ENCODE measurements around the gene CHRNA10. TPM values are rescaled to one million over a fixed set of nuclear protein-coding genes. Genes with fewer than 3 reads are reported as not detected.
A peak's percentile ranks its signal among the peaks of the same experiment; 100 is the strongest.
"Not testable (repeated sequence)": the region's sequence is repeated elsewhere in the genome, so short reads cannot be mapped to it uniquely, and the experiment has no call there.

Gene CHRNA10
- total RNA-seq, 2 experiments from 2014 or later, result 2.4 to 3.2 TPM

- H3K4me1 Mint-ChIP-seq; H3K4me3 Mint-ChIP-seq; ATAC-seq (ENCODE audit: low read depth): not testable (repeated sequence)
These were observed 13.9 kb downstream of the CHRNA10 start for GRCh38 chr11:3657331-3657730.

GRCh38 chr11:3655547-3655946 is 15.6 kb downstream of the CHRNA10 start:
- peaks cover 24% of the 10 kb centered on the region for H3K27me3 Mint-ChIP-seq
- no peak for DNase-seq
- H3K27ac Mint-ChIP-seq, result no peak overlapping the region
- no peak overlapping the region for H3K4me3 Mint-ChIP-seq
- H3K9me3 Mint-ChIP-seq, result no peaks in the 10 kb centered on the region
- no peak for ATAC-seq (ENCODE audit: low read depth)
- POLR2A ChIA-PET, result no interaction called here
- peaks cover under 1% of the 10 kb centered on the region for H3K4me1 Mint-ChIP-seq
- H3K36me3 Mint-ChIP-seq, result no peaks in the 10 kb centered on the region

More at GRCh38 chr11:3657331-3657730, 13.9 kb downstream of the CHRNA10 start:
- H3K9me3 Mint-ChIP-seq, DNase-seq, H3K27ac Mint-ChIP-seq, H3K36me3 Mint-ChIP-seq: not testable (repeated sequence)
- peaks cover 16% of the 10 kb centered on the region for H3K27me3 Mint-ChIP-seq
- POLR2A ChIA-PET, result interaction anchor here (1.0 kb wide), 1 partner anchor 140 kb away, joined by 4 read pairs; the partner anchor contains the start of gene NUP98

GRCh38 chr11:3652514-3652913 is 18.7 kb downstream of the CHRNA10 start:
- POLR2A ChIA-PET; H3K36me3 Mint-ChIP-seq; DNase-seq; H3K9me3 Mint-ChIP-seq; H3K4me1 Mint-ChIP-seq; ATAC-seq (ENCODE audit: low read depth); H3K4me3 Mint-ChIP-seq; H3K27ac Mint-ChIP-seq: not testable (repeated sequence)
- H3K27me3 Mint-ChIP-seq, result peaks cover 30% of the 10 kb centered on the region

- POLR2A ChIA-PET; H3K9me3 Mint-ChIP-seq; ATAC-seq (ENCODE audit: low read depth); DNase-seq; H3K27ac Mint-ChIP-seq; H3K4me1 Mint-ChIP-seq; H3K4me3 Mint-ChIP-seq; H3K36me3 Mint-ChIP-seq: not testable (repeated sequence)
- H3K27me3 Mint-ChIP-seq, result peaks cover 28% of the 10 kb centered on the region
These were observed 21.8 kb downstream of the CHRNA10 start for GRCh38 chr11:3649374-3649773.

GRCh38 chr11:3648843-3649242 is 22.3 kb downstream of the CHRNA10 start:
- peaks cover 31% of the 10 kb centered on the region for H3K27me3 Mint-ChIP-seq
- POLR2A ChIA-PET; ATAC-seq (ENCODE audit: low read depth); DNase-seq; H3K4me3 Mint-ChIP-seq; H3K9me3 Mint-ChIP-seq; H3K4me1 Mint-ChIP-seq; H3K36me3 Mint-ChIP-seq; H3K27ac Mint-ChIP-seq: not testable (repeated sequence)

GRCh38 chr11:3645552-3645951 is 25.6 kb downstream of the CHRNA10 start:
- H3K4me1 Mint-ChIP-seq, result peaks cover 4% of the 10 kb centered on the region
- ATAC-seq (ENCODE audit: low read depth) (no peak), DNase-seq (no peak)
- POLR2A ChIA-PET, result no interaction called here
- no peaks in the 10 kb centered on the region for H3K36me3 Mint-ChIP-seq
- H3K27ac Mint-ChIP-seq, result no peak overlapping the region
- no peaks in the 10 kb centered on the region for H3K9me3 Mint-ChIP-seq
- peaks cover 43% of the 10 kb centered on the region for H3K27me3 Mint-ChIP-seq
- no peak overlapping the region for H3K4me3 Mint-ChIP-seq

GRCh38 chr11:3644817-3645235 is 26.4 kb downstream of the CHRNA10 start, which contains the start of gene ART1:
Gene ART1, plus strand, starts transcription at chr11:3645128. Its CDS starts 14,086 bp downstream, at chr11:3659214.
- Mint-ChIP-seq H3K27ac (no peak within 1 kb of the TSS), H3K27me3 (peaks cover 40% of the 10 kb centered on the region), H3K4me1 (peaks cover 4% of the 10 kb centered on the region), H3K9me3 (no peaks in the 10 kb centered on the region), H3K36me3 (no peaks in the 10 kb centered on the region), H3K4me3 (no peak within 1 kb of the TSS)
- DNase-seq (no peak), ATAC-seq (ENCODE audit: low read depth) (no peak)
- POLR2A ChIA-PET, result no interaction called here

- H3K4me1 Mint-ChIP-seq; H3K36me3 Mint-ChIP-seq; POLR2A ChIA-PET; H3K4me3 Mint-ChIP-seq; H3K27ac Mint-ChIP-seq; DNase-seq; H3K9me3 Mint-ChIP-seq; ATAC-seq (ENCODE audit: low read depth): not testable (repeated sequence)
- peaks cover 32% of the 10 kb centered on the region for H3K27me3 Mint-ChIP-seq
These were observed 28.1 kb downstream of the CHRNA10 start for GRCh38 chr11:3643102-3643546.

- peaks cover 4% of the 10 kb centered on the region for H3K4me1 Mint-ChIP-seq
- no peaks in the 10 kb centered on the region for H3K36me3 Mint-ChIP-seq
- H3K27me3 Mint-ChIP-seq, result peaks cover 32% of the 10 kb centered on the region
- DNase-seq (peak; percentile 71), ATAC-seq (ENCODE audit: low read depth) (peak; percentile 83)
- H3K9me3 Mint-ChIP-seq, result no peaks in the 10 kb centered on the region
- peak overlapping the region; percentile 67 for H3K4me3 Mint-ChIP-seq
- H3K27ac Mint-ChIP-seq, result no peak overlapping the region
- POLR2A ChIA-PET, result no interaction called here
These were observed 28.9 kb downstream of the CHRNA10 start for GRCh38 chr11:3642071-3642951.

- POLR2A ChIA-PET, result no interaction called here
These were observed 29.5 kb downstream of the CHRNA10 start, which contains the start of gene ART5 for GRCh38 chr11:3641701-3642070. Gene ART5, minus strand, starts transcription at chr11:3641992. Its CDS starts 130 bp downstream, at chr11:3641862.

GRCh38 chr11:3641191-3641590 is 30.0 kb downstream of the CHRNA10 start:
- peaks cover 4% of the 10 kb centered on the region for H3K4me1 Mint-ChIP-seq
- no peaks in the 10 kb centered on the region for H3K9me3 Mint-ChIP-seq
- H3K27me3 Mint-ChIP-seq, result peaks cover 29% of the 10 kb centered on the region
- no peak for DNase-seq
- POLR2A ChIA-PET, result no interaction called here
- no peaks in the 10 kb centered on the region for H3K36me3 Mint-ChIP-seq
- H3K4me3 Mint-ChIP-seq, result peak overlapping the region; percentile 34
- H3K27ac Mint-ChIP-seq, result no peak overlapping the region
- no peak for ATAC-seq (ENCODE audit: low read depth)

More at GRCh38 chr11:3641701-3642070, 29.5 kb downstream of the CHRNA10 start, which contains the start of gene ART5:
- DNase-seq, result no peak
- Mint-ChIP-seq H3K4me3 (peak within 1 kb of the TSS; percentile 67), H3K27ac (no peak within 1 kb of the TSS), H3K36me3 (no peaks in the 10 kb centered on the region), H3K27me3 (peaks cover 29% of the 10 kb centered on the region), H3K9me3 (no peaks in the 10 kb centered on the region), H3K4me1 (peaks cover 4% of the 10 kb centered on the region)
- ATAC-seq (ENCODE audit: low read depth), result no peak

GRCh38 chr11:3639841-3640240 is 31.3 kb downstream of the CHRNA10 start:
- no peak for DNase-seq
- ATAC-seq (ENCODE audit: low read depth), result no peak
- Mint-ChIP-seq H3K9me3 (no peaks in the 10 kb centered on the region), H3K27ac (no peak overlapping the region), H3K27me3 (peaks cover 26% of the 10 kb centered on the region), H3K4me3 (no peak overlapping the region), H3K4me1 (peaks cover 4% of the 10 kb centered on the region), H3K36me3 (no peaks in the 10 kb centered on the region)
- POLR2A ChIA-PET, result no interaction called here

GRCh38 chr11:3638513-3638912 is 32.7 kb downstream of the CHRNA10 start:
- ATAC-seq (ENCODE audit: low read depth) (no peak), DNase-seq (no peak)
- Mint-ChIP-seq H3K36me3 (no peaks in the 10 kb centered on the region), H3K4me3 (no peak overlapping the region), H3K9me3 (no peaks in the 10 kb centered on the region), H3K27me3 (peaks cover 16% of the 10 kb centered on the region), H3K4me1 (peaks cover 4% of the 10 kb centered on the region), H3K27ac (no peak overlapping the region)
- POLR2A ChIA-PET, result no interaction called here

- Mint-ChIP-seq H3K4me1 (peaks cover 2% of the 10 kb centered on the region), H3K27me3 (peaks cover 9% of the 10 kb centered on the region), H3K9me3 (no peaks in the 10 kb centered on the region), H3K27ac (no peak overlapping the region), H3K36me3 (no peaks in the 10 kb centered on the region), H3K4me3 (no peak overlapping the region)
- POLR2A ChIA-PET, result no interaction called here
- ATAC-seq (ENCODE audit: low read depth) (no peak), DNase-seq (no peak)
These were observed 34.0 kb downstream of the CHRNA10 start for GRCh38 chr11:3637201-3637600.

Data from activated naive CD8-positive, alpha-beta T cell treated with anti-CD3 and anti-CD28 coated beads, Interleukin-2, amount 10 ng/mL, durations not matched to agents 7 days and 5 days (primary cell).